MG63 (cell line): Measurements from ENCODE around the gene TBC1D21. TPM values are rescaled to one million over a fixed set of nuclear protein-coding genes. Genes with fewer than 3 reads are reported as not detected.

Source experiments
- DNase-seq: peaks from one replicate; pipeline ENCODE4 v3.0.0-alpha.2; 2020
- H3K27me3 ChIP-seq: fragments of 250-450 bp; sonication (Bioruptor Pico); 2 replicates; pipeline ENCODE4 v1.5.1; 2020; ENCODE audit warnings: mild to moderate bottlenecking, moderate library complexity
- H3K36me3 ChIP-seq: fragments of 250-450 bp; sonication (Bioruptor Pico); 2 replicates; pipeline ENCODE4 v1.5.1; 2020; ENCODE audit warnings: mild to moderate bottlenecking, moderate library complexity
- H3K4me3 ChIP-seq: fragments of 250-450 bp; sonication (Bioruptor Pico); 2 replicates; pipeline ENCODE4 v1.5.1; 2020; ENCODE audit warnings: mild to moderate bottlenecking, moderate library complexity
- H3K9me3 ChIP-seq: fragments of 250-450 bp; sonication (Bioruptor Pico); 2 replicates; pipeline ENCODE4 v1.5.1; 2020; ENCODE audit warnings: mild to moderate bottlenecking, moderate library complexity
- total RNA-seq: library from RNA; depleted of rRNA; stranded (reverse); fragments of >200 nt; shearing (Covaris generic); gene quantifications from 2 replicates; pipeline ENCODE4 v1.2.3, GENCODE V29; 2014; ENCODE audit warnings: low replicate concordance; rRNA removed

The TBC1D21 gene, protein sequence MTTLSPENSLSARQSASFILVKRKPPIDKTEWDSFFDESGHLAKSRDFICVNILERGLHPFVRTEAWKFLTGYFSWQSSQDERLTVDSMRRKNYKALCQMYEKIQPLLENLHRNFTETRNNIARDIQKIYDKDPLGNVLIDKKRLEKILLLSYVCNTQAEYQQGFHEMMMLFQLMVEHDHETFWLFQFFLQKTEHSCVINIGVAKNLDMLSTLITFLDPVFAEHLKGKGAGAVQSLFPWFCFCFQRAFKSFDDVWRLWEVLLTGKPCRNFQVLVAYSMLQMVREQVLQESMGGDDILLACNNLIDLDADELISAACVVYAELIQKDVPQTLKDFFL
- not detected in 2 replicates for total RNA-seq

DNA sequence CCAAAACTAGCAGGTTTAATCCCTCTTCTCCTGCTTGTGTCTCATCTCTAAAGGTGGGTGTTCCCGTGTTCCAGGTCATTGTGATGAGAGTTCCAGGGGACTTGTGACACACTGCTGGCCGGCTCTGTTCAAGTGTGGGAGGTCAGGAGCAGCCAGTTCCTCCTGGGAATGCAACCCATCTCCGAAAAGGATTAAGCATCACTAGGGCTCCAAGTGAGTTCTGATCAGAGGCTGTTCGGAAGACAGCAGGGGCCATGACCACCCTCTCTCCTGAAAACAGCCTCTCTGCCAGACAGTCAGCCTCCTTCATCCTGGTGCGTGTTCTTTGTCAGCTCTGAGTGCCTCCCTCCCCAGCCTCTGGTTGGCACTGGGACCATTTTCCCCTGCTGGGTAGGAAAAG, at the start of gene TBC1D21:
TBC1D21 (plus strand) TSS at position 109 of the 400 bp plus-strand sequence; CDS start at position 255, 146 bp downstream.
- H3K36me3 ChIP-seq: no peaks in the 10 kb centered on the region
- H3K27me3 ChIP-seq: peaks cover 8% of the 10 kb centered on the region

DNA sequence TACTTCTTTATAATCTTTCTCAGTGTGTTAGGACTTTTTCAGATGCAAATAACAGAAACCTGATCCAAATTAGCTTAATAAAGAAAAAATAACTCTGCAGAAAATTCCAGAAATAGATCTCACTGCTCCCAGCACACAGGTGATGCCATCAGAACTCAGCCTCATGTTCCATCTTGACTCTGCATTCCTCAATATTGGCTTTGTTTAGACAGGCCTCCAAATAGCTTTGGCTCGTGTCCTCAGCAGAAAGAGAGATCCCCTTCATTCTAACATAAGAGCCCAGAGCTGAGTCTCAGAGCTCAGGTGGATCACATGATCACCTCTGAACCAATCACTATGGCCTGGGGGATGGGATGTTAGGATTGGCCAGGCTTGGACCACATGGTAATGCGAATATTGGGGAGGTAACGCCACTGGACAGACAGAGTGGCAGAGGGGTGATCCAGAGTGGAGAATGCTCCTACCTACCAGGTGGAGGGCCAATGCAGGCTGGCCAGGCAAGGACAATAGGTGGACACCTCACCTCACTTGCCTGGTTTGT, 46.6 kb upstream of the TBC1D21 start:
- peaks cover 10% of the 10 kb centered on the region; the same call in 1 of the 2 replicates for H3K27me3 ChIP-seq
- no peaks in the 10 kb centered on the region for H3K36me3 ChIP-seq
- no peaks in the 10 kb centered on the region for H3K9me3 ChIP-seq
- no peak for DNase-seq
- H3K4me3 ChIP-seq: no peak overlapping the region

More for the DNA sequence above, at the start of gene TBC1D21:
- Histone ChIP-seq H3K4me3 (no peak within 1 kb of the TSS), H3K9me3 (peaks cover 3% of the 10 kb centered on the region; the same call in 1 of the 2 replicates)
- DNase-seq: no peak

DNA sequence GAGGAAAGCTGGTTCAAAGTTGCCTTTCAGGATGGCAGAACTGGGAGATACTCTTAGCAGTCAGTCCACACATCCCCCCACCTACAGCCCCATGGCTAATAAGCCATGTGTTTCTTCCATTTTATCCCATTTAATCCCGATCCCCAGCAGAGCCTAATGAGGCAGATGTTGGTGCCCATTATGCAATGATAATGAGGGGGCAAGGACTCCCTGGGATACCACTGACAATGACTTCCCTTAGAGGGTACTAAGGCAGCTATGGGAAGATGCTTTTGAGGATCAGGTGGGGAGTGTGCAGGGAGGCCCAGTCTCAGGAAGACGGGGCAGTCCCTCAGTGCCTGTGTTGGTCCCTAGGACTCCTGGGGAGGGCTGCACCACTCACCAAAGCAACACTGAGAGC, 43.8 kb upstream of the TBC1D21 start:
- Histone ChIP-seq H3K36me3 (no peaks in the 10 kb centered on the region), H3K4me3 (no peak overlapping the region), H3K27me3 (peaks cover 15% of the 10 kb centered on the region)

DNA sequence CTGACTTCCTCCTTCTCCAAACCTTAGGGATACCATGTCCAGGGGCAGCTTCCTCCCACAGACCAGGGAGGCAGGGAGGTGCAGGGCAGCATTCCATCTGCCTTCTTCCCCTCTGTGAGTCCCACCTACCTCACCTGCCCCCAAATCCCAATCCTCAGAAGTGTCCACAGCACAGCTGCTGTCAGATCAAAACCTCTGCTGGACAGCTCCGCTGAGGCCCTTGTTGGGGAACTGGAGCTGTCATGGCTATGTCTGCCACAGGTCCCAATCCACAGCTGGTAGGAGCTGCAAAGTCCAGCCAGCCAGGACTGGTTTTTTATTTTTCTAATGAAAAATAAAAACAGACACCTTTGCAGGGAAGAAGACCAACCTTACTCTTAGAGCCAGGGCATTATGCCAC, 40.7 kb upstream of the TBC1D21 start:
- Histone ChIP-seq H3K4me3 (no peak overlapping the region), H3K9me3 (no peaks in the 10 kb centered on the region), H3K36me3 (no peaks in the 10 kb centered on the region), H3K27me3 (peaks cover 29% of the 10 kb centered on the region)
- no peak for DNase-seq

More for the DNA sequence above, 43.8 kb upstream of the TBC1D21 start:
- H3K9me3 ChIP-seq: no peaks in the 10 kb centered on the region
- no peak for DNase-seq

DNA sequence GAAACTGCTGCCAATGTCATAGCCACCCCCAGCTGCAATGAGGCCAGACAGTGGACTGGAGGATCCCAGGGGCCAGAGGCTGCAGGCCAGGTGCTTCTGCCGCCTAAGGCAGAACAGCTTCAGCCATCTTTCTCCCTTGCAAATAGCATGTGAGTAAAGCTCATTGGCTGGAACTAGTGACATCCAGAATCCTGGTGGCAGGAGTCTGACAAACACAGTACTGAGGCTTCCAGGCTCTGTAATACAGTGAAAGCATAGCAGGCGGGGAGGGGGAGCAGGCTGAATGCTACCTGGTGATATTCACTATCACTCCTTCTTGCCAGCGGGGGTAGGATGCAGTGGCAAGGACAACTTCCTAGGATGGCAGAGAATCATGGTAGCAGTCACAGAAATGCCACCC, 36.5 kb upstream of the TBC1D21 start:
- H3K27me3 ChIP-seq: peaks cover 37% of the 10 kb centered on the region
- H3K36me3 ChIP-seq: no peaks in the 10 kb centered on the region
- H3K9me3 ChIP-seq: no peaks in the 10 kb centered on the region
- no peak for DNase-seq
- no peak overlapping the region for H3K4me3 ChIP-seq

DNA sequence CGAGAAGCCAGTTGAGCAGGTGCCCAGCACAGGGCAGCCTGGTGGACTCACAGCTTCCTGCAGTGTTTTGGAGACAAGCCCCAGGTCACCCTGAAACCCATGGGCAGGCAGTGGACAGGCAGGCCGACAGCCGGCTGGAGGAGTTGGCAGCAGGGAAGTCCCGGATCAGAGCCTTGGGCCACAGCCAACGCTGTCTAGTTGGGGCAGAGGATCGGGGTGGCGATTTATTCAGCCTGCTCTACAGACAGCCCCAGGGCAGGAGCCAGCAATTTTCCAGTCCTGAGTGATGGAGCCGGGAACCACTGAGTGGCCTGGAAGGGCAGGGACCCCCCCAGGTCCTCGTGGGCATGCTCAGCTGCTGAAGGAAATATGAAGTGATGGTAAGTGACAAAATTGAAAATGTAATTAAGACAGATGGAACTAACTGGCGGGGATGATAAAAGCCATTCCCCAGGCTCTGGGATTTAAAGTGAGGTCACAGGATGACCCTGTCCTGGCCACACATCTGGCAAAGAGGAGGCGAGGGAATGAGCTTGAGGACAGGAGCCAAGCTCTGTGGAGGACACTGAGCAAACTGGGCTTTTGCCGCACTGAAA, 34.4 kb upstream of the TBC1D21 start:
- Histone ChIP-seq H3K36me3 (no peaks in the 10 kb centered on the region), H3K9me3 (0 out of 2 replicates have a peak, but pooled peaks cover 1% of the 10 kb centered on the region), H3K27me3 (peaks cover 37% of the 10 kb centered on the region), H3K4me3 (no peak overlapping the region)
- DNase-seq: peak; percentile 93

DNA sequence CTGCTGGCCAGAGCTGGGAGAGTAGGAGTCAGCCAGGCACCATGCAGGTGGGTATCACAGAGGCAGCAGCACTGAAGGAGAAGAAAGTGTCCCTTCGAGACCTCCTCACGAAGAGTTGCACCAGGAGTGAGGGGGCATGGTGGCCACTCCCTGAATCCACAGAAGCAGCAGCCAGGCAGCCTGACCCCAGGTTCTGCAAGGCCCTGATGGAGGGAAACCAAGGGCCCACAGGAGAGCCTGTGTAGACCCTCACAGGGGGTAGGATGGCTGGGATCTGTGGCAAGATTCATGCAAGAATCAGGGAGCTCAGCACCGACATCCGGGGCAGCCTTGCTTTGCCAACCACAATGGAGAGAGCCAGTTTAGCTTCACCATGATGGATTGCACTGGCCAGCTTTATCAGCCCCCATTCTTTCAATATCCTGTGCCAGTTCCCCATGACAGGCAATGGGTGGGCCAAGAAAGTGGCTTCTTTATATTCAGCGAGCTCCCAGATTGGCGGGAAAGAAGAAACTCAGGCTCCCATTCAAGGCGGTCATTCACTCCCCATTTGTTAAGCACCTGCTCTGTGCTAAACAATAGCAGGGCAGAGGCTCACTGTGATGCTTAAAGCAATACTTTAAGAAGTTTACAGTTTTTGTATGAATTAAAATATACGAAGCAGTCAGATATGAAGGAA, 33.5 kb upstream of the TBC1D21 start:
- Histone ChIP-seq H3K36me3 (no peaks in the 10 kb centered on the region), H3K4me3 (no peak overlapping the region), H3K9me3 (0 out of 2 replicates have a peak, but pooled peaks cover 1% of the 10 kb centered on the region), H3K27me3 (peaks cover 32% of the 10 kb centered on the region)
- DNase-seq: no peak

DNA sequence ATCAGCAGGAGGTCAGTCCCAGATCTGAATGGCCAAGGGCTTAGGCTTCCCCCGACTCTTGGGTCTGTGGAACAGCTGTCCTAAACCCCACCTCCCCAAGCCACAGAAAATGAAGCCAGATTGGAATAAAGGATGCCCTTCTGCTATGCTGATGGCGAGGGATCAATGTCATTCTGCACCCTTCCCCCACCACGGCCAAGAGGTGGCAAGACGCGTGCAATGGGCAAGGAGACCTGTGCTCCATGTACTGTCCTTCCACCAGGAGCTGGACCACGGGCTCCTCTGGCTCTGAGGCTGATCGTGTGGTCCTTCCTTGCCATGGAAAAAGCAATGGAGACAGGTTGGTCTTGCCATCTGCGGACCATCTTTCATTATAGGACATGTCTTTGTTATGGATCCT, 32.6 kb upstream of the TBC1D21 start:
- Histone ChIP-seq H3K9me3 (0 out of 2 replicates have a peak, but pooled peaks cover 1% of the 10 kb centered on the region), H3K36me3 (no peaks in the 10 kb centered on the region), H3K27me3 (peaks cover 24% of the 10 kb centered on the region), H3K4me3 (no peak overlapping the region)
- DNase-seq: no peak

DNA sequence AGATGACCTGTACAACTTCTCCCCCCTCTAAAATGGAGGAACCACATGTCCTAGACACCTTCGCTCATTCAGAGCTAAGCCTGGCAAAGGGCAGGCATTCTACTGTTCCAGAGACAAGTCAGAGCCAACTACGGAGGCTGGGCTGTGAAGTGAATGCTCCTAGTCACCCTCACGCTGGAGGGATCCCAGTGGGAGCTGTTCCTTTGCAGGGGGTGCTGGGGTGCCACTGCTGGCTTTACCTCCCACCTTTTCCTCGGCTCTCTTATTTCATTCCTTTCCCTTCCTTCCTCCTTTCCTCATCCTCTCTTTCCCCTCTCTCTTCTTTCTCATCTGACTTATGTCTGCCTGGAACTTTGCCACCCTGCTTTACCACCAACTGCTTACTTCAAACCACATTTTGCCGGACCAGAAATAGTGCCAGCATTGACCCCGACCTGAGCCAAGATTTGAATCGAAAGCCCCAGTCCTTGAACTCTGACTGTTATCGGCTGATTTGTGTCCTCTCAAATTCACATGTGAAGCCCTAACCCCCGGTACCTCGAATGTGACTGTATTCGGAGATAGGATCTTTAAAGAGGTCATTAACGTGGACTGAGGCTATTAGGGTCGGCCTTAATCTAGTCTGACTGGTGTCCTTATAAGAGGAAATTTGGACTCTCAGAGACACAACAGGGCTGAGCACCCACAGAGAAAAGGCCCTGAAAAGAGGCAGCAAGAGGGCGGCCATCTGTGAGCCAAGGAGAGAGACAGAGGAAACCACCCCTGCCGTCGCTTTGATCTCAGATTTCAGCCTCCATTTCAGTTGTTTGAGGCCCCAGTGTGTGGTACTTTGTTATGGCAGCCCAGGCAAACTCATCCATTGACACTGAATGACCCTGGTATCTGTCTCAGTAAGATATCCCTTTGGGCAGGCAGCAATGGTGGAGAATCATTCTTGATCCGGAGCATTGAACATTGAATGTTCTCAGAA, 31.3 kb upstream of the TBC1D21 start:
- DNase-seq: peak; percentile 53
- Histone ChIP-seq H3K4me3 (no peak overlapping the region), H3K36me3 (no peaks in the 10 kb centered on the region), H3K9me3 (0 out of 2 replicates have a peak, but pooled peaks cover 1% of the 10 kb centered on the region), H3K27me3 (peaks cover 20% of the 10 kb centered on the region)

DNA sequence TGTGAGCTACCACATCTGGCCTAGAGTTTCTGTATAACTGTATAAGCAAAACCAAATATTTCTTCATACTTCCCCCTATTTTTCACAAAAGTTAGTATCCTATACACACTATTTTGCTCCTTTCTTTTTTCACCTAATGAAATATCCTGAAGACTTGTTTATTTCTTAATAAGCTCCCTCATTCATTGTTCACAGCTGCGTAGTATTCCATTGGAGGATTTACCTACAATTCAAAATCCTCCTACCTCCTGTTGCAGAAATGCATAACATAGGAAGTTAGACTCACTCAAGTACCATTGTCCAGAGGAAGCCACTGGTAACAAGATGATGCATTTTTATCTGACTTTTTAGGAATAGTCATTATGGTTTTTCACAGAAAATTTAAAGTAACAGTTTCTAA, 29.6 kb upstream of the TBC1D21 start:
- Histone ChIP-seq H3K4me3 (no peak overlapping the region), H3K36me3 (no peaks in the 10 kb centered on the region), H3K9me3 (0 out of 2 replicates have a peak, but pooled peaks cover 1% of the 10 kb centered on the region), H3K27me3 (peaks cover 21% of the 10 kb centered on the region)
- DNase-seq: no peak

DNA sequence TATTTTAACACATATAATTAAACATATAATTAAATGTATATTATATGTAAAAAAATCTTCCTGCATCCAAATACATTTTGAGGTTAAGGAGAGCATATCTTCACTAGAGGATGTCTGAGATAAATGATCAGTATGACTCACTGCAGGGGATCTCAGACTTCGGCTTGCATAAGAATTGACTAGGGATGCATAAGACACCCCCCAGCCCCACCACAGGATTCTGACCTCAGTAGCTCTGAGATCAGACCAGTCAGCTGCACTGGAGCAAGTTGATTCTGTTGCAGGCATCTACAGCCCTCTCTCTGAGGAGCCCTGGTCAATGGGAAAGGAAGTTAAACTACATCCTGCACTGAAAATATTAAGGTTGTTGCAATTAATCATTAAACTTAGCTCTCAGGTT, 29.0 kb upstream of the TBC1D21 start:
- no peak for DNase-seq
- Histone ChIP-seq H3K36me3 (no peaks in the 10 kb centered on the region), H3K4me3 (no peak overlapping the region), H3K27me3 (peaks cover 21% of the 10 kb centered on the region), H3K9me3 (0 out of 2 replicates have a peak, but pooled peaks cover 1% of the 10 kb centered on the region)

DNA sequence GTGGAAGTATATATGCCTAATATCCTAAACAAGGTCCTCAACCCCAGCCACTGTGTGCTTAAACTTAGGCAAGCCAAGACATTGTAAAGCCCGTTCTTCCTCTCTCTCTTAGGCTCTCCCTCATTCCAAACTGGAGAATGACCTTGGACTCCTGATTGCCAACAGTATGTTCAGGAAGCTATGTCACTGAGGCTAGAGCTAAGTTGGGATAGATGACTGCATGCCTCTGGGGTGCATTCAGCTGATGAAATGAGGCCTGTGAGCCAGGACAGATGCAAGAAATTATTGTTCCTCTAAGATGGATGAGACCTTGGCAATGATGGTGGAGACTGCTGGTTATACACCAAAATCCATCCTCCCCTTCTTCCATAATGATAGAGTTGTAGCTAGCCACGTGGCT, 27.9 kb upstream of the TBC1D21 start:
- Histone ChIP-seq H3K9me3 (0 out of 2 replicates have a peak, but pooled peaks cover 1% of the 10 kb centered on the region), H3K4me3 (no peak overlapping the region), H3K36me3 (no peaks in the 10 kb centered on the region), H3K27me3 (peaks cover 15% of the 10 kb centered on the region)
- DNase-seq: no peak

DNA sequence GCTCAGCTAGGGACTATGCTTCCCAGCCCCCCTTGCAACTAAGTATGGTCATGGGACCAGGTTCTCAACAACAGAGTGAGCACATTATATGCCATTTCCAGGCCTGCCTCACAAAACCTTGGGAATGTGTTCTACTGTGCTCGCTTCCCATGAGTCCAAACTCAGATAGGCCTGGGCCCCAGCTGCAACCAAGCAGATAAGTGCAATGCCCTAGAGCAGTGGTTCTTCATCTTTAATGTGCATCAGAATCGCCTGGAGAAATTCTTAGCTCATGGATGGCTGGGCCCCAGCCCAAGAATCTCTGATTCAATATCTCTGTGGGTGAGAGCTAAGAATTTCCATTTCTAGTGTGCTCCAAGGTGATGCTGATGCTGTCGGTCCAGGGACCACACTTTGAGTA, 27.5 kb upstream of the TBC1D21 start:
- H3K36me3 ChIP-seq: no peaks in the 10 kb centered on the region
- DNase-seq: no peak
- 0 out of 2 replicates have a peak, but pooled peaks cover 1% of the 10 kb centered on the region for H3K9me3 ChIP-seq
- H3K27me3 ChIP-seq: peaks cover 15% of the 10 kb centered on the region
- no peak overlapping the region for H3K4me3 ChIP-seq

DNA sequence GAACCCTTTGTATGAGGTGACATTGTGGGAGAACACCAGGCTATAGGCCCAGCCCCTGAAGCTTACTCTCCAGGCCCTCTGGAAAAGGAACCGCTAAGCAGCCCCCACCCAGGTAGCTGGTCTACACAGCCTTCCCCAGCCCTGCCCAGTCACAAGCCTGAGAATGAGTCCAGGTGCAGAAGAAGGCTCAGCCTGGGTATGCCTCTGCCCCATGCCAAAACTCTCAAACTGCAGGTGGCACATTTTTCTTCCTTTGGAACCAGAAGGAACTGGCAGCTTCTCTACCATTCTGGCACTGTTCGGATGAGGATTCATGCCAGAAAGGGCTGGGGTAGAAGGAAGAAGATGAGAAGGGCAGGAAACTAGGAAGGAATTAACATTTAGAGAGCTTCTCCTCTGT, 23.7 kb upstream of the TBC1D21 start:
- Histone ChIP-seq H3K36me3 (no peaks in the 10 kb centered on the region), H3K27me3 (peaks cover 9% of the 10 kb centered on the region), H3K9me3 (no peaks in the 10 kb centered on the region), H3K4me3 (no peak overlapping the region)
- DNase-seq: no peak

DNA sequence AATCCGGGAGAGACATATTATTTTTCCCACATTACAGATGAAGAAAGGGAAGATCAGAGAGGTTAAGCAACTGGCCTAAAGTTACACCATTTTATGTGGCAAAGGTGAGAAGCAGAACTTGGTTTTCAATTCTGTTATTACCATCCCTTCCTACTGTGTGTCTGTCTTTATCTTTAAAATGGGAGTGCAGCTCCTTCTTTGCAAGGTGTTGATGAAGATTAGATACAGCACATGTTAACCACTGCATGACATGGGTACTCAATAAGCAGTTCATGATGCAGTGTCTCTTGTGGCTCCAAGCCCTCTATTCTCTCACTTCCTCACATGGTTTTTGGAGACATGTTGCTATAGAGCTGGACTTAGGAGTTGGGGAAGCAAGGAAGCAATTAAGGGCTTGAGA, 23.1 kb upstream of the TBC1D21 start:
- Histone ChIP-seq H3K9me3 (no peaks in the 10 kb centered on the region), H3K36me3 (no peaks in the 10 kb centered on the region), H3K4me3 (no peak overlapping the region), H3K27me3 (peaks cover 14% of the 10 kb centered on the region)
- DNase-seq: no peak

DNA sequence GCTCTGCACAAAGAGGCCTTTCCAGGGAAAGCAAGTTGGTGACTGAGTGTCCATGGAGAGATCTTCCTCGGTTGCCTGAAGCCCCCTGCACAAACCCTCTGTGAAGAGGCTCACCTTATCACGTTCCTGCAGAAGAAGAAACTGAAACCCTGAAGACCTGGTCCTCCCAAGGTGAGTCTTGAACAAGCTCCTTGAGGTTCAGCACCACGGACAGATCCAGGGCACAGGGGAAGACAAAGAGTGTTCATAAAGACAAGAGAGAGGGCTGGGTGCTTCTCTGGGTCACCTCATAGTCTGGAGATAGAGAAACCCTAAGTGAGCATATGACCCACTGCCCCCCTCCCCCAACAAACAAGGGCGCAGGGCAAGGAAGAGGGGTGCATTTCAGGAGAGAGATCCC, 21.7 kb upstream of the TBC1D21 start:
- Histone ChIP-seq H3K27me3 (peaks cover 14% of the 10 kb centered on the region), H3K4me3 (no peak overlapping the region), H3K36me3 (no peaks in the 10 kb centered on the region), H3K9me3 (no peaks in the 10 kb centered on the region)
- peak; percentile 41 for DNase-seq
